Globus pallidus (tissue), 1 donor: ENCODE measurements around the gene ORM1.
"Not testable (repeated sequence)": the region's sequence is repeated elsewhere in the genome, so short reads cannot be mapped to it uniquely, and the experiment has no call there.

ENCODE experiments used
- DNase-seq: peaks from one replicate; pipeline ENCODE4 v3.0.0-alpha.2; 2015; ENCODE audit warnings: low spot score

ORM1 gene

DNA sequence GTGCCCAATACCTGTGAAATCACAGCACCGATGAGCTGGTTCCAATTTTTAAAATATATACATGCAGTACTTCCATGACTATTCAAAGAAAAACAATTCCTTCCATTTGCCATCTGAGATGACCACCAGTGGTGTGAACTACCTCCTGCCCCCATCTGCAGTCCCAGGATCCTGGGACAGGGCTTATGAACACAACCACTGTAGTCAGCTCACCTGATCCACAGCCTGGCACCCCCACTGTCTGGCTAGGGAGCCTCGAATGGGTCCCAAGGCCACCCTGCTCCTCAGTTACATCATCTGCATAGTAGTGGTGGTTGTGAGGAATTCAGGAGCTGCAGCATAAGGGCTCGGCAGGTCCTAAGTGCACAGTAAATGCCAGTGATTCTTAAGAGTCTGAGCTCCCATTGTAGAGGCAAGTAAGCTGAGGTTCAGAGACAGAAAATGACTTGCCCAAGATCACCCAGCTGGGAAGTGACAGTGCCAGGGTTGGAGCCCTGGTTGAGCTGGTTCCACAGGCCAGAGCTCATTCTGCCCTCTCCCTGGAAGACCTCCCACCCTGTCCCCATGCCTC lies 2.9 kb downstream of the ORM1 start:
- not testable (repeated sequence) for DNase-seq

DNA sequence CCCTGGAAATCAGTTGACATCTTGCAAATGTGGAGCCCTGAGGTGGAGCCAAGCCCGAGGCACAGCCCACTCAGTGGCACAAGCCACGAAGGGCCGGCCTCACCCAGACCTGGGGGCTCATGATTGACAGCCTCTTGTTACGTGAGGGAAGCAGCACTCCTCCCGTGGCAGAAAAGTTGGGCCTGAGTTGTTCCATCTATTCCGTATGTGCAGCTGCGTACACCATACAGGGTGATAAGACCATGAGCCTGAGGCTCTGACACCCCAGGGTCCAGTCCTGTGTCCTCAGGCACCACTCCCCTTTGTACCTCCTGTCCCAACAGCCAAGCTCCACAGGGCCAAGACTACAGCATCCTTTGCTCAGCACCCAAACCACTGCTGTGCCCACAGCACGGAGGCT lies 4.9 kb downstream of the ORM1 start:
- DNase-seq, result no peak

DNA sequence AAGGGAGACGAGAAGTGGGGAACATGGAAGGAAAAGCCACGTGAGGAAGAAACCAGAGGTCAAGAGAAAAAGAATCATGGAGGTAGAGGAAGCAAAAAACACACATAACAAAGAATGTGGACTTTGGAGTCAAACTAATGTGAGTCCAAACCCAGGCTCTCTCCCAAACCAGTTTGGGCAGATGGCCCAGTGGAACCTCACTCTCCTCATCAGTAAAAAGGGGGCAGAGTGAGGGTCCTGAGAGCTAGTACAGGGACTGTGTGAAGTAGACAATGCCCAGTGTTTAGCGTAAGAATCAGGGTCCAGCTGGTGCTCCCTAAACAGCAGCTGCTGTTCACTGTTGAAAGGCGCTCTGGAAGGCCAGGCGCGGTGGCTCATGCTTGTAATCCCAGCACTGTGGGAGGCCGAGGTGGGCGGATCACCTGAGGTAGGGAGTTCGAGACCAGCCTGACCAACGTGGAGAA lies 5.5 kb downstream of the ORM1 start:
- not testable (repeated sequence) for DNase-seq

DNA sequence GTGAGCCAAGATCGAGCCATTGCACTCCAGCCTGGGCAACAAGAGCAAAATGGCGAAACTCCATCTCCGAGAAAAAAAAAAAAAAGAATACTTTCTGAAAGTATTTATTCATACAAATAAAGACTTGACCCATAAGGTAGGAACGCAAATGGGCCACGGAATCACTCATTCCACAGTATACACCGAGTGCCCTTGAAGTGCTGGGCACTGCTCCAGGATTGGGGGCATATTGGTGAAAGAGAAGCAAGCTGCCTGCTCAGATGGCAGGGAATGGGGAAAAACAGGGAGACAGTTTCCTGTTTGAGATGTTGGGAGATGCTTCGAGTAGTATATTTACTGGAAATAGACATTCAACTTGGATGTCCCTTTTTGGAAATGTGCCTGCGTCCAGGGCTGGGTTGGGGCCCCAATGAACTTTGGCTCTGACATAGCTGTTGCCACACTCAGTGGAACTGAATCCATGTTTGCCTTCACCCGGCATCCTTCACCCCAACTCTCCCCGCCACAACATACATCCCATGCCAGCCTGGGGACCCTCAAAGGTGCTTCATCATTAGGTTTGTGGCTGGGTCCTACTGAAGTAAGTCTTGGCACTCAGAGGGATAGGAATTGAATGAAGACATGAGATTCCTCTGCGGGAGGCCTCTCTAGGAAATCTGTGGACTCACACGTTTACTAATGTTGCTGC lies 6.2 kb downstream of the ORM1 start:
- DNase-seq, result not testable (repeated sequence)

DNA sequence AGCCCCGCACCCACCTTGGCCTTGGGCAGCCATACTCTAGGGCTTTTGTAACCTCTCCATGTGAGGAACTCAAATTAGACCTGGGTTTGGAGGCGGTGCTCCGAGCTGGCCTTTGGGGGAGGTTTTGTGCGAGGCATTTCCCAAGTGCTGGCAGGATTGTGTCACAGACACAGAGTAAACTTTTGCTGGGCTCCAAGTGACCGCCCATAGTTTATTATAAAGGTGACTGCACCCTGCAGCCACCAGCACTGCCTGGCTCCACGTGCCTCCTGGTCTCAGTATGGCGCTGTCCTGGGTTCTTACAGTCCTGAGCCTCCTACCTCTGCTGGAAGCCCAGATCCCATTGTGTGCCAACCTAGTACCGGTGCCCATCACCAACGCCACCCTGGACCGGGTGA lies 6.7 kb downstream of the ORM1 start, which contains the start of gene ORM2:
TSS of gene ORM2 (plus strand) at position 245 of the 398 bp plus-strand sequence. CDS start at position 281, 36 bp downstream.
- not testable (repeated sequence) for DNase-seq

DNA sequence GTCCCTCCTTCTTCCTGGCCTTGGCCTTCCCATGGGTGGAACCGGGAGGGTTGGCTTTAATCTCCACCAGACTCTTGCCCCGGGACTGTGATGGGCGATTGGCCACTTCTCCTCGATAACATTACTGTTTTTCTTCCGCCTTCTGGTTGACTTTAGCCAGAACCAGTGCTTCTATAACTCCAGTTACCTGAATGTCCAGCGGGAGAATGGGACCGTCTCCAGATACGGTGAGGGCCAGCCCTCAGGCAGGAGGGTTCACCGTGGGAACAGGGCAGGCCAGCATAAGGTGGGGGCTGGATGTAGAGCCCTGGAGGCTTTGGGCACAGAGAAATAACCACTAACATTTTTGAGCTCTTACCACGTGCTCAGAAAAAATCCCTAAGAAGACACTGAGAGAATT lies 7.7 kb downstream of the ORM1 start:
- no peak for DNase-seq

DNA sequence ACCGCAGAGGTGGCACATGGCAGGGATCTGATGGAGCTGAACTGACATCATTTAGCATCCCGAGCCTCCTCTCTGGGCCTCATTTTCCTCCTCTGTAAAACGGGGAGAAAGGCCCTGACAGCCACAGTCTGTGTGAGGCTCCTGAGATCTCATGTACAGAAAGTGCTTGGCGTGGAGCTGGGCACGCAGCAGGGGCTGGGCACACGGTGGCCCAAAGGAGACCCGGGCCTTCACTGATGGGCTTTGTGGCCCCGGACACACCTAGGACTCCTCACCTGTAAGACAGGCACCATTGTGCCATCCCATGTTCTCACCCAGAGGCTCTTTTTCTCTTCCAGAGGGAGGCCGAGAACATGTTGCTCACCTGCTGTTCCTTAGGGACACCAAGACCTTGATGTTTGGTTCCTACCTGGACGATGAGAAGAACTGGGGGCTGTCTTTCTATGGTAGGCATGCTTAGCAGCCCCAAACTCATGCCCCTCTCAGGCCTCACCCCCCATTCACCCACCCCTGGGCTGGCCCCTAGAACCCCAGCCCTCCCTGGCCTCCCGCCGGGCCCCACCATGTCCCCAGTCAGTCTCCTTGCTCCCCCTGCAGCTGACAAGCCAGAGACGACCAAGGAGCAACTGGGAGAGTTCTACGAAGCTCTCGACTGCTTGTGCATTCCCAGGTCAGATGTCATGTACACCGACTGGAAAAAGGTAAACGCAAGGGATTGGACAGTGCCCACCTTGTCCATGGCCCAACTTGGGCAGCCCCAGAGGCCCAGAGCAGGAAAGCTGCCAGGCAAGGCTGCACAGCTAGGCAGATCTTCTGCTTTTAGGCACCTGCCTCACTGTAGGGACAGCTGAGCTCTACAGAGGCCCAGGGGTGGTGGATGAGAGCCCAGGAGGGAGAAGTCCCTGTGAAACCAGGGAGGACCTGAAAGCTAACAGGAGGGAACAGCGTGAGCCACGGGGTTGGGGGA lies 8.6 kb downstream of the ORM1 start:
- DNase-seq, result not testable (repeated sequence)

DNA sequence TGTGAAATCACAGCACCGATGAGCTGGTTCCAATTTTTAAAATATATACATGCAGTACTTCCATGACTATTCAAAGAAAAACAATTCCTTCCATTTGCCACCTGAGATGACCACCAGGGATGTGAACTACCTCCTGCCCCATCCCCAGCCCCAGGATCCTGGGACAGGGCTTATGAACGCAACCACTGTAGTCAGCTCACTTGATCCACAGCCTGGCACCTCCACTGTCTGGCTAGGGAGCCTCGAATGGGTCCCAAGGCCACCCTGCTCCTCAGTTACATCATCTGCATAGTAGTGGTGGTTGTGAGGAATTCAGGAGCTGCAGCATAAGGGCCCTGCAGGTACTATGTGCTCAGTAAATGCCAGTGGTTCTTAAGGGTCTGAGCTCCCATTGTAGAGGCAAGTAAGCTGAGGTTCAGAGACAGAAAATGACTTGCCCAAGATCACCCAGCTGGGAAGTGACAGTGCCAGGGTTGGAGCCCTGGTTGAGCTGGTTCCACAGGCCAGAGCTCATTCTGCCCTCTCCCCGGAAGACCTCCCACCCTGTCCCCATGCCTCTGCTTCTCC lies 9.7 kb downstream of the ORM1 start:
- not testable (repeated sequence) for DNase-seq

DNA sequence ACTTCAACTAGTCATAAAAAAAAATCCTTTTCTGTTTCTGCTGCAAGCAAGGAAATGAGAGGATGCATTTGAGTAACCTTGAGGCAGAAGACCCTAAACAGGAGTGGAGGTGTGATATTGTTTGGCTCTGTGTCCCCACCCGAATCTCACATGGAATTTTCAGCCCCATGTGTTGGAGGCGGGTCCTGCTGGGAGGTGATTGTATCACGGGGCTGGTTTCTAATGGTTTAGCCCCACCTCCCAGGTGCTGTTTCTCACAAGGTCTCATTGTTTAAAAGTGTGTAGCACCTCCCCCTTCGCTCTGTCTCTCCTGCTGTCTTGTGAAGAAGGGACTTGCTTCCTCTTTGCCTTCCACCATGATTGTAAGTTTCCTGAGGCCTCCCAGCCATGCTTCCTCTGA lies 10.8 kb downstream of the ORM1 start:
- not testable (repeated sequence) for DNase-seq

DNA sequence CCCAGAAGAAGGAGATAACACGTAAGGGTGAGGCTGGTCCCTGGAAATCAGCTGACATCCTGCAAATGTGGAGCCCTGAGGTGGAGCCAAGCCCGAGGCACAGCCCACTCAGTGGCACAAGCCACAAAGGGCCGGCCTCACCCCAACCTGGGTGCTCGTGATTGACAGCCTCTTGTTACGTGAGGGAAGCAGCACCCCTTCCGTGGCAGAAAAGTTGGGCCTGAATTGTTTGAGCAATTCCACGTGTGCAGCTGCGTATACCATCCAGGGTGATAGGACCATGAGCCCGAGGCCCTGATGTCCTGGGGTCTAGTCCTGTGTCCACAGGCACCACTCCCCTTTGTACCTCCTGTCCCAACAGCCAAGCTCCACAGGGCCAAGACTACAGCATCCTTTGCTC lies 11.6 kb downstream of the ORM1 start:
- DNase-seq, result no peak

DNA sequence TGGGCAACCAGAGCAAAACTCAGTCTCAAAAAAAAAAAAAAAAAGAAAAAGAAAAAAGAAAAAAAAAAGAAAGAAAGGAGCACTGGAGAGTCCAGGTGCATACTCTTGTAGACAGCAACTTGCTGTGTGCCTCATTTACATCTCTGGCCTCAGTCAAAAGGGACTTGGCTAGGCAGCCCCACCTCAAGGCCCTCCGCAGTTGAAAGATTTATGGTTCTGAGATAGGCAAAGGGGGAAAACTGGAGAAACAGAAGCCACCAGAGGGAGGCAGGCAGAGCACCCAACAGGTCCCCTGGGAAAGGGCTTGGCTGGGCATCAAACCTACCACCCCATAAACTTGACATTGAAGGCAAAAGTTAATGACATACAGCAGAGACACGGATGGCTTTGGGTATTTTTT lies 12.8 kb downstream of the ORM1 start:
- DNase-seq, result no peak

DNA sequence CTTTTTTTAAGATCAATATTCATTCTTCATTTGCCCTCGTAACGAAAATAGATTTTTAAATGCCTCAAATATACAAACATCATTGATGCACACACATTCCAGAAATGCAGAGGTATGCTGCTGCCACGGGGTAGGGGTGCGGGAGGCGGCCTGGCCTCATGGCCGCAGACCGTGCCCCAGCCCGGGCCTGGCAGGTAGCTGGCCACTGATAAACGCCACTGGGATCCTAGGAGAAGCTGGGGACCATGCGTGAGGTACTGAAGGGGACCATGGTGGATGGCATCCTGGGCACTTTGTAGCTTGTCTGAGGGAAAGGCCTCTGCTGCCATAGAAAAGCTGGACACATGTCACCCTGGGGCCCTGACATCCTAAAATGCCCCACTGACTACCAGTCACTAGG lies 13.3 kb downstream of the ORM1 start:
- DNase-seq, result no peak

DNA sequence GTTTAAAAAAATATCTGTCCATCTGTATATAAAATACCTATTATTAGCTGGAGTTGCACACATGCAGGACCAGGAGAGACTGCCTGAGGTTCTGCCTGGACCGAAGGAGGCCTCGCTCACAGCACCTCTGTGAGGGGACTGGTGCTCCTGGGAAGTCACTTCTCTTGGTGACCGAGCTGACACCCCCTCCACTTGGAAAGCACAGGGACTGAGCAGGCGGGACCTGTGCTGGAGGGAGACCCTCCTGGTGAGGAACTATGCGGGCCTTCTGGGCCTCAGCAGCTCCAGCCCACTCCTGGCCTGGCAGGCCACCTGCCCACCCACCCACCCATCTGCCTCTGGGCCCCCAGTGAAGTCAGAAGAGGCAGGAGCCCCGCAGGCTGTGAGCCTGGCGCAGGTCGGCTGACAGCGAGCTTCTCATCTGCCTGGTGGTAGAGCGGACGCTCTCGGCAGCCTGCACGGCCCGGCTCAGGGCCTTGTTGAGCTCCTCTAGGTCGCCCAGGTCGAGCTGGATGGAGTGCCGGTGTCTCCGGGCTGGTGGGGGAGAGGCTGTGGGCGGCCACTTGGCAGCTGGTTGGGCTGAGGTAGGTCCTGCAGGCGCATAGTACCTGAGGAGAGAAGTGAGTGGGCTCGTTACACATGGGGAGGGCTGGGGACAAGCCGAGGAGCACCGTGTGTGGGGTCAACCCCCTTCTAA lies 13.9 kb downstream of the ORM1 start:
- no peak for DNase-seq

DNA sequence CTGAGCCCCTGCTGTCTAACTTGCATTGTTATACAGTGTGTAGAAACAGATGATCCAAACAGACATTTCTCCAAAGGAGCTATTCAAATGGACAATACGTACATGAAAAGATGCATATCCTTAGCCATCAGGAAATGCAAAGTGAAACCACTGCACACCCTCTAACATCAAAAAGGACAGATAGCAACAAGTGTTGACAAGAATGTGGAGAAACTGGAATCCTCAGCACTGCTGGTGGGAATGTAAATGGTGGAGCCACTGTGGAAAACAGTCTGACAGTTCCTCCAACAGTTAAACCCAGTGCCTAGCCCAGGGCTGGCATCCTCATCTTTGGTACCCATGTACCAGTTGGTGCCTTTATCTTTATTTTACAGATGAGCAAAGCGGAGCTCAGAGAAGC lies 15.3 kb downstream of the ORM1 start:
- DNase-seq, result no peak

DNA sequence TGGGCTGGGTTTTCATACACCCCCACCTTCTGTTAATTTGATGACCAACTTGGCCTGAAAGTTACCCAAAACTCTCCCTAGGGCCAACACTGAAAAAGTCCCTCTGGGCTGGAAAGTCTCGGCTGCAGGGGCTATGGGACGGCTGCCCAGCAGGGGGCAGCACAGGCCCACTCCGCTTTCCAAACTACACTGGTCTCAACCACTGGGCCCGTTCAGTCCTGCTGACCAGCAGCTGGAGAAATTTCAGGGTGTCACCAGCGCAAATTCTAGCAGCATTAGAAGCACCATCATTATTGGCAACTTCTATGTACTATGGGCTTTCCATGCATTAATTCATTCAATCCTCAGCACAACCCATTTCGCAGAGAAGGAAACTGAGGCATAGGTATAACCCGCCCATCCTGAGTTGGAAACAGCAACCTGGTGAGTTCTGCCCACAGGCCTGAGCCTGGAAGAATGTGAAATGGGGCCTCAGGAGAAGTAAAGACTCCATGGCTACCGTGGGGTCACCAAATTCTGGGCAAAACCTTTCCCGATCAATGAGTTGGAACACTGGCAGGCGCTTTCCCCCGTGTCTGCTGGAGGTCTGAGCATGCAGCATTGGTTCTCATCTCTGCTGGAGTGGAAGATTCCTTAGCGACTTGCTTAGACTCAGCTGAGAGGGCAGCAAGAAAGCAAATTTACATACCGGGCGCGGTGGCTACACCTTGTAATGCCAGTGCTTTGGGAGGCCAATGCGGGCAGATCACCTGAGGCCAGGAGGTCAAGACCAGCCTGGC lies 16.4 kb downstream of the ORM1 start:
- peak; percentile 33 for DNase-seq

DNA sequence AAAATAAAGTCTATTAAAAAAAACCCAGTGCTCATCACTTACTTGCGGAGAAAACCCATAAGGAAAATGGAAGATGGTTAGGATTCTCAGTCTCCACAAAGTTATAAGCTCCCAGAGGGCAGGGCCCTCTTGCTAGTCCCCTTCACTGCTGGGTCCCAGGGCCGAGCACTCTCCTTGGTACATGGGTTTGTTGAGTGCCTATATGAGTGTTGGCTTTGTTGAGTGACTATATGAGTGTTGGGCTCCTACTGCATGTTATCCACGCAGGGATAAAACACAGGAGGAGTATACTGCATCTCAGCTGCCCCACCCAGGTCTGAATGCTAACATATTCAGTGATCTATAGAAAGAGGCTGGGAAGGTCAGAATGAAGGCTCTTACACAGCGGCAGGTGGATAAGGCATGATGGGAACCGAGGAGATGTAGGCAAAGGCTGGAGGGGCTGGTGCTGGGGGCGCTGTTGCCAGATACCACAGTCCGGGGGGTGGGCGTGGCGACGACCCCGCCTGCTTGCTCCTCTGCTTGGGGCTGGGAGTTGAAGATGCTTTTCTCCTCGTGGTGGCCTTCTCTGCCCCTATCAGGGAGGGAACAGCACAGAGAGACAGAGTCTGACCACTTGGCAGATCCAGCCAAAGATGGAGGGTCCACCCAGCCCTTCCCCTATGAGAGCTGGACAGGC lies 18.4 kb downstream of the ORM1 start:
- no peak for DNase-seq

DNA sequence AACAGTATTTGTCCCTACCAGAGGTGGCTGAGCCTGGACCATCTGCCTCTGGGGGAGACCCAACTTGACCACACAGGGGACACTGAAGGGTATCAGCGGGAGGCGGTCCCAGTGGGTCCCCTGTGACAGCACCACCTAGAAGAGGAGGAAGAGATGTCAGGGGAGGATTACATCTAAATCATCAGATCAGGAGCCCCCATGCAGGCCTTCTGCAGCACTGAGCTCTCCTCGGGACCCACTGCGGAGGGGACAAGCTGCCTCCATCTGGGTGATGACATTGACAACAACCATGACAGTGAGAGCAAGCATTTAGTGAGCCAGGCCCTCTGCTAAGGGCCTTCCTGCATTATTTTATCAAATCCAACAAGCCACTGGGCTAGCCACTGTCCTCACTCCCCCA lies 19.1 kb downstream of the ORM1 start:
- no peak for DNase-seq

DNA sequence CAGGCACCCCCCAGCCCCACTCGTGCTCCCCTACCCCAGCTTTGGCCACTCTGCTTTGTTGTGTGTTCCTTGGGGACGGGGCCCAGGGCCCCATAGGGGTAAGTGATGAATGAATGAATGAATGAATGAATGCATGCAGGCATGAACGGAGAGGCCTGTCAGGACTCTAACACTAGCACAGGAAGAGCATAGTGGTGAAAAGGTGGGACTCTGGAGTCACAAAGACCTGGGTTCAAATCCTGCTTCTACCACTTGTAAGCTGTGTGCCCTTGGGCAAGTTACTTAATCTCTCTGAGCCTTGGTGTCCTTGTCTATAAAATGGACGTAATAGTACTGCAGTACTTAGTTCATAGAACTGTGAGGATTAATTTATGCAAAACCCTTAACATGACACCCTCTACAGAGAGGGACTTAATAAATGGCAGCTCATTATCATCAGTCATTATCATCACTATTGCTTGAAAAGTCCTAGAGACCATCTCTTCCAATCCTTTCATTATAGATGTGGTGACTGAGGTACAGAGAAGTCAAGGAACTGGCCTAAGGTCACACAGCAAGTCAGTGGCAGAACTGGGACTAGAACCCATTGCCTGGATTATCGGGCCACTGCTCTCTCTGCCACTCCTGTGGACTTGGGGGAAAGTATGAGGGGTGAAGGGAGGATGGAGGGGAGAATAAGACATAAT lies 20.0 kb downstream of the ORM1 start:
- DNase-seq, result no peak

DNA sequence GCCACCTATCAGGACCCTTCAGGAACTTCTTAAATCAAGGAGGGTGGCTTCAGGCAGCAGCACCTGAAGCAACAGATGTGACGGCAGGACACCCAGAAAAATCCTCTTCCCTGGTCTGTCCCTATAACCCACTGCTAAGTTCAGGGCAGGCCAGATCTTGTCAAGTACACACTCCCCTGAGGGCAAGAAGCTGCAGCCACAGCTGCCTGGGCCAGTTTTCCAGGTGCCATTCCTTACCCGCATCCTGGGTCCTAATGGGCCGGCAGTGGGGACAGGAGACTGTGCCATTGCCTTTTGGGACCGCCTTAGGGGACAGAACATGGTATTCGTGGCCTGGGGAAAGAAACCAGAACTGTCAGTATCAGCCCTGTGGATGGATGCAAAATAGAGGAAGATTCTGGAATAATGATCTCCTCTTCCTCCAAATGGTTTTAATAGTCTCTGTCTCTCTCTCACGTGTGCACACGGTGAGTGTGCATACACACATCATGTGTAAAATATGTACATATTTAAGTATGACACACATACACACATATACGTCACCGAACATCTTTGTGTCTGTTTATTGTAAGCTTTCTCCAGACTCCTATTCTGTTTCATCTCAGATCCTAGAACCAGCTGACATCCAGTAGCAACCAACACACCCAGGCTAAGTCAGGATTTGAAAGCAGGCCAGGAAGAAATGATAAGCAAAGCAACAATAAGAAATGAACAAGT lies 20.7 kb downstream of the ORM1 start:
- no peak for DNase-seq
